Measurements from ENCODE around the gene CMSS1.

- TF ChIP-seq CTCF (IDR thresholded peaks at IDR 0.05) (no peak), RCOR1 (IDR thresholded peaks at IDR 0.05; ENCODE audit: low read length) (no peak), CHD2 (IDR thresholded peaks at IDR 0.05; ENCODE audit: low read length, partially characterized antibody) (no peak), USF1 (IDR thresholded peaks at IDR 0.05; ENCODE audit: borderline replicate concordance, low read depth) (no peak), RAD21 (IDR thresholded peaks at IDR 0.05; ENCODE audit: low read length) (no peak), YY1 (IDR thresholded peaks at IDR 0.05; ENCODE audit: low read depth) (no peak), TAF1 (IDR thresholded peaks at IDR 0.05; ENCODE audit: borderline replicate concordance, low read depth, low read length) (no peak), FOXJ3 (CRISPR knock-in tag; IDR thresholded peaks at IDR 0.05) (no peak)
These were observed 223.0 kb downstream of the CMSS1 start for GRCh38 chr3:100040451-100041225.

Measured in SK-N-SH (cell line).